Loucy (cell line): ENCODE results near the gene ZNF536.

Experiments used
- H2AFZ ChIP-seq: fragments of 200-600 bp; sonication (generic); 2 replicates; pipeline ENCODE4 v1.6.0; 2016; ENCODE audit warnings: antibody characterized with exemption, mild to moderate bottlenecking, low read length, moderate library complexity
- H3F3A ChIP-seq: fragments of 200-600 bp; 2 replicates; pipeline ENCODE4 v1.6.0; 2016; ENCODE audit warnings: antibody characterized with exemption, low read depth, mild to moderate bottlenecking
- H3K27me3 ChIP-seq: fragments of 200-600 bp; sonication (generic); 2 replicates; pipeline ENCODE4 v1.6.1; 2014; ENCODE audit warnings: low read length, mild to moderate bottlenecking; ENCODE audit not compliant: insufficient read depth, poor library complexity, severe bottlenecking
- H3K36me3 ChIP-seq: fragments of 200-600 bp; sonication (generic); 2 replicates; pipeline ENCODE4 v1.6.1; 2016; ENCODE audit warnings: low read length; ENCODE audit not compliant: insufficient read depth
- H3K4me1 ChIP-seq: fragments of 200-600 bp; sonication (generic); 2 replicates; pipeline ENCODE4 v1.5.1; 2014; ENCODE audit warnings: low read length, mild to moderate bottlenecking; ENCODE audit not compliant: insufficient read depth, poor library complexity, severe bottlenecking
- H3K4me2 ChIP-seq: fragments of 200-600 bp; sonication (generic); 2 replicates; pipeline ENCODE4 v1.6.0; 2014; ENCODE audit warnings: antibody characterized with exemption, low read length, low read depth, mild to moderate bottlenecking; ENCODE audit not compliant: poor library complexity, severe bottlenecking
- H3K4me3 ChIP-seq: fragments of 200-600 bp; sonication (generic); 2 replicates; pipeline ENCODE4 v1.5.1; 2014; ENCODE audit warnings: low read length, mild to moderate bottlenecking, mixed read lengths; ENCODE audit not compliant: poor library complexity, severe bottlenecking
- H3K79me2 ChIP-seq: fragments of 200-600 bp; sonication (generic); 2 replicates; pipeline ENCODE4 v1.6.1; 2014; ENCODE audit warnings: low read length; ENCODE audit not compliant: insufficient read depth
- H3K9ac ChIP-seq: fragments of 200-600 bp; sonication (generic); 2 replicates; pipeline ENCODE4 v1.6.0; 2014; ENCODE audit warnings: mild to moderate bottlenecking, low read depth, low read length, moderate library complexity; ENCODE audit not compliant: poor library complexity, severe bottlenecking
- H3K9me2 ChIP-seq: fragments of 200-600 bp; sonication (generic); replicated peaks from 2 replicates; pipeline ENCODE4 v1.6.1; 2016; ENCODE audit warnings: low read depth, low read length, mixed read lengths
- H3K9me3 ChIP-seq: fragments of 200-600 bp; sonication (generic); 2 replicates; pipeline ENCODE4 v1.6.1; 2014; ENCODE audit warnings: mild to moderate bottlenecking, antibody characterized with exemption, low read length, low read depth; ENCODE audit not compliant: insufficient read depth
- H4K20me1 ChIP-seq: fragments of 200-600 bp; sonication (generic); 2 replicates; pipeline ENCODE4 v1.6.0; 2014; ENCODE audit warnings: antibody characterized with exemption, low read length, mild to moderate bottlenecking; ENCODE audit not compliant: insufficient read depth, poor library complexity, severe bottlenecking
- CTCF ChIP-seq: fragments of 200-600 bp; sonication (generic); conservative IDR thresholded peaks from 2 replicates; pipeline ENCODE4 v1.5.1; 2014; ENCODE audit warnings: mild to moderate bottlenecking, antibody characterized with exemption, low read length
- EZH2phosphoT487 ChIP-seq: fragments of 200-600 bp; IDR thresholded peaks from 2 replicates; pipeline ENCODE4 v1.6.1; 2018; ENCODE audit warnings: antibody characterized with exemption, mild to moderate bottlenecking, moderate library complexity, borderline replicate concordance

The ZNF536 gene

GRCh38 chr19:30431591-30431990 lies 59.4 kb downstream of the ZNF536 start:
- no peak overlapping the region for H3K9ac ChIP-seq
- H3K9me3 ChIP-seq = no peaks in the 10 kb centered on the region
- H3K9me2 ChIP-seq = no peaks in the 10 kb centered on the region
- H3K36me3 ChIP-seq = no peaks in the 10 kb centered on the region
- TF ChIP-seq CTCF (no peak), EZH2phosphoT487 (no peak)
- H4K20me1 ChIP-seq = no peaks in the 10 kb centered on the region
- H2AFZ ChIP-seq = no peak overlapping the region
- no peak overlapping the region for H3K4me3 ChIP-seq
- H3K79me2 ChIP-seq = no peaks in the 10 kb centered on the region
- no peaks in the 10 kb centered on the region for H3K4me1 ChIP-seq
- no peaks in the 10 kb centered on the region for H3F3A ChIP-seq
- no peak overlapping the region for H3K4me2 ChIP-seq
- no peaks in the 10 kb centered on the region for H3K27me3 ChIP-seq

- H3K27me3 ChIP-seq = no peaks in the 10 kb centered on the region
- H3K9me2 ChIP-seq = no peaks in the 10 kb centered on the region
- H4K20me1 ChIP-seq = no peaks in the 10 kb centered on the region
- TF ChIP-seq EZH2phosphoT487 = no peak
- TF ChIP-seq CTCF = no peak
- H3F3A ChIP-seq = no peaks in the 10 kb centered on the region
- H3K79me2 ChIP-seq = no peaks in the 10 kb centered on the region
- H3K4me3 ChIP-seq = no peak overlapping the region
- no peaks in the 10 kb centered on the region for H3K9me3 ChIP-seq
- H3K36me3 ChIP-seq = no peaks in the 10 kb centered on the region
- H2AFZ ChIP-seq = no peak overlapping the region
- no peak overlapping the region for H3K9ac ChIP-seq
- no peaks in the 10 kb centered on the region for H3K4me1 ChIP-seq
- H3K4me2 ChIP-seq = no peak overlapping the region
These were observed 62.8 kb downstream of the ZNF536 start for GRCh38 chr19:30434797-30435594.

- Histone ChIP-seq H3K9me3 (no peaks in the 10 kb centered on the region), H3K9ac (no peak overlapping the region), H3K9me2 (no peaks in the 10 kb centered on the region), H3K4me3 (no peak overlapping the region), H3K36me3 (no peaks in the 10 kb centered on the region), H4K20me1 (no peaks in the 10 kb centered on the region), H3K4me1 (no peaks in the 10 kb centered on the region), H3K79me2 (no peaks in the 10 kb centered on the region), H3F3A (no peaks in the 10 kb centered on the region), H3K4me2 (no peak overlapping the region), H2AFZ (no peak overlapping the region), H3K27me3 (no peaks in the 10 kb centered on the region)
- TF ChIP-seq CTCF (0 out of 2 replicates have a peak, but pooled peaks have one; percentile 29), EZH2phosphoT487 (no peak)
These were observed 65.7 kb downstream of the ZNF536 start for GRCh38 chr19:30437869-30438268.
